GM19025 (cell line): Measurements from ENCODE around the gene EEA1.

ENCODE experiments used
- ATAC-seq: cut with Tn5 transposase; IDR thresholded peaks from one replicate; pipeline ENCODE4 v1.9.1; 2021; ENCODE audit warnings: mild to moderate bottlenecking, low read depth, moderate library complexity; ENCODE audit not compliant: unreplicated experiment

Gene EEA1

DNA sequence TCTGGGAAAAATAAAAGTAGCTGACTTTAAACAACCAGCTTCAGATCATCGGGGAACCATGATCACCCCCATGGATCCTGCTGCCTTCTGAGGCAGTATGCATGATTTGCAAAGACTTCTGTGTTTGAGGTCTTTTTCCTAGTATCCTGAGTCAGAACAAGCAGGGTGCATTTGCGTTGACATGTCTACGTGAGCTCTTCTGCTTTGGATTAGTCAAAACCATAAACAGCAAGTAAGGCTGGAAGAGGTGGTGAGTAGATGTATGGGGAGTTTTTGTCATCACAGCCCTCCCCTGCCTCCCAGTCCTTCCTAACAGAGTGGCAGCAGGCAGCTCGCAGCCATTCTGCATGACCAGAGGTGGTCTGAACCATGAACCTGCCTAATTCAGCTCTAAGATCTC, 202.2 kb downstream of the EEA1 start:
- no peak for ATAC-seq

DNA sequence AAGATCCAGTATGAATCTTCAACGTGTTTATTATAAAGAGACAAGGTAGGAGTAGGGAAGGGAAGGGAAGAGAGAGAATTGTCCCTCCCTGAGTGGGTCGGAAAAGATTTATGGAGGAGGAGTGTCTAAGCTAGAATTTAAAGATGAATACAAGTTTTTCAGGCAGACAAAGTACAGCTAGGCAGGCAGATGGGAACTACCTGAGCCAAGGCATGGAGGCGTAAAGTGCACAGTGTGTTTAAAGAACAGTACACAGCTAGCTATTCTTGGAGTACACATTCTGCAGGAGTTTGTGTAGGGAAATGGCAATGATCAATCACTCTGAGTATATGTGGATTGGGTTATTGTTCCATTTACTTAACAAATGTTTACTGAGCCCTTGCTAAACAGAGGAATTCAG, 206.2 kb downstream of the EEA1 start:
- no peak for ATAC-seq

DNA sequence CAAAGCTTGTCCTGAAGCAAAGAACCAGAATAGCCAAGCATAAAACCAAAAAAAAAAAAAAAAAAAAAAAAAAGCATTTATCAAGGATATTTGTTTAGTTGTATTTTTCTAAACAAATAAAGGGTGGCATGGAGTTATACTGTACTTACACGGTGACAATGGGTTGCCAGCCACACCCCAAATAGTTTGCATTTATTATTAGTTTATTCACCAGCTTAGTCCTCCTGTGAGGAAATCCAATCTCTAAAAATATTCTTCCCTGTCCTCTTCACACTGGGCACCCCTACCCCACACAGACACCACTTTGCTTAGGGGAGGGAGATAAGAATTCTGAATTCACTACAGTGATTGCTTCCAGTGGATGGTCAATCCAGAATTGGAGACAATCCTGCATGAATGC, 207.4 kb downstream of the EEA1 start:
- no peak for ATAC-seq

- no peak for ATAC-seq
Measured at GRCh38 chr12:92721130-92721529, 208.0 kb downstream of the EEA1 start.
